ENCODE results near the gene KCNAB1. TPM values are rescaled to one million over a fixed set of nuclear protein-coding genes. Genes with fewer than 3 reads are reported as not detected.

KCNAB1 gene
- total and polyA plus RNA-seq, 2 experiments from 2014 or later: 0.06 to 0.70 TPM

- H3K4me3 ChIP-seq: no peak overlapping the region
- no peaks in the 10 kb centered on the region for H3K4me1 ChIP-seq (ENCODE audit: low read depth)
- no peaks in the 10 kb centered on the region for H3K36me3 ChIP-seq
- no peak for DNase-seq (ENCODE audit: low read depth in 1 of 2, low spot score in 1 of 2)
- H3K9me3 ChIP-seq (ENCODE audit: low read depth): no peaks in the 10 kb centered on the region
- no peak for TF ChIP-seq CTCF (IDR thresholded peaks at IDR 0.05; ENCODE audit: low read depth, low read length)
- no peaks in the 10 kb centered on the region for H3K27me3 ChIP-seq
- H3K27ac ChIP-seq: no peak overlapping the region
Observed at GRCh38 chr3:156108616-156109015, 11.8 kb upstream of the KCNAB1 start.

- Histone ChIP-seq H3K4me1 (ENCODE audit: low read depth) (no peaks in the 10 kb centered on the region), H3K4me3 (no peak overlapping the region), H3K9me3 (ENCODE audit: low read depth) (no peaks in the 10 kb centered on the region), H3K36me3 (no peaks in the 10 kb centered on the region), H3K27me3 (no peaks in the 10 kb centered on the region), H3K27ac (no peak overlapping the region)
- DNase-seq (ENCODE audit: low read depth in 1 of 2, low spot score in 1 of 2): no peak
- TF ChIP-seq CTCF (IDR thresholded peaks at IDR 0.05; ENCODE audit: low read depth, low read length): no peak
Observed at GRCh38 chr3:156109989-156110388, 10.4 kb upstream of the KCNAB1 start.

GRCh38 chr3:156126467-156126866 is 6.1 kb downstream of the KCNAB1 start:
- H3K9me3 ChIP-seq (ENCODE audit: low read depth): no peaks in the 10 kb centered on the region
- no peak for TF ChIP-seq CTCF (IDR thresholded peaks at IDR 0.05; ENCODE audit: low read depth, low read length)
- DNase-seq (ENCODE audit: low read depth in 1 of 2, low spot score in 1 of 2): no peak
- H3K4me1 ChIP-seq (ENCODE audit: low read depth): no peaks in the 10 kb centered on the region
- H3K27ac ChIP-seq: no peak overlapping the region
- no peak overlapping the region for H3K4me3 ChIP-seq
- H3K27me3 ChIP-seq: no peaks in the 10 kb centered on the region
- H3K36me3 ChIP-seq: no peaks in the 10 kb centered on the region

- Histone ChIP-seq H3K36me3 (no peaks in the 10 kb centered on the region), H3K4me3 (no peak overlapping the region), H3K4me1 (ENCODE audit: low read depth) (peaks cover 6% of the 10 kb centered on the region), H3K27ac (no peak overlapping the region), H3K27me3 (no peaks in the 10 kb centered on the region), H3K9me3 (ENCODE audit: low read depth) (no peaks in the 10 kb centered on the region)
- no peak for TF ChIP-seq CTCF (IDR thresholded peaks at IDR 0.05; ENCODE audit: low read depth, low read length)
- DNase-seq (ENCODE audit: low read depth in 1 of 2, low spot score in 1 of 2): no peak
Observed at GRCh38 chr3:156131241-156131640, 10.9 kb downstream of the KCNAB1 start.

GRCh38 chr3:156131799-156132198 is 11.4 kb downstream of the KCNAB1 start:
- no peak for TF ChIP-seq CTCF (IDR thresholded peaks at IDR 0.05; ENCODE audit: low read depth, low read length)
- no peak overlapping the region for H3K27ac ChIP-seq

GRCh38 chr3:156132313-156132712 is 11.9 kb downstream of the KCNAB1 start:
- Histone ChIP-seq H3K27me3 (no peaks in the 10 kb centered on the region), H3K4me3 (no peak overlapping the region), H3K27ac (no peak overlapping the region), H3K36me3 (no peaks in the 10 kb centered on the region), H3K9me3 (ENCODE audit: low read depth) (no peaks in the 10 kb centered on the region), H3K4me1 (ENCODE audit: low read depth) (peaks cover 6% of the 10 kb centered on the region)
- no peak for TF ChIP-seq CTCF (IDR thresholded peaks at IDR 0.05; ENCODE audit: low read depth, low read length)
- no peak for DNase-seq (ENCODE audit: low read depth in 1 of 2, low spot score in 1 of 2)

More at GRCh38 chr3:156131799-156132198, 11.4 kb downstream of the KCNAB1 start:
- no peaks in the 10 kb centered on the region for H3K9me3 ChIP-seq (ENCODE audit: low read depth)
- no peak overlapping the region for H3K4me3 ChIP-seq
- DNase-seq (ENCODE audit: low read depth in 1 of 2, low spot score in 1 of 2): no peak
- H3K36me3 ChIP-seq: no peaks in the 10 kb centered on the region
- no peaks in the 10 kb centered on the region for H3K27me3 ChIP-seq
- peaks cover 6% of the 10 kb centered on the region for H3K4me1 ChIP-seq (ENCODE audit: low read depth)
